ENCODE results near the gene SS18.

SS18 gene

DNA sequence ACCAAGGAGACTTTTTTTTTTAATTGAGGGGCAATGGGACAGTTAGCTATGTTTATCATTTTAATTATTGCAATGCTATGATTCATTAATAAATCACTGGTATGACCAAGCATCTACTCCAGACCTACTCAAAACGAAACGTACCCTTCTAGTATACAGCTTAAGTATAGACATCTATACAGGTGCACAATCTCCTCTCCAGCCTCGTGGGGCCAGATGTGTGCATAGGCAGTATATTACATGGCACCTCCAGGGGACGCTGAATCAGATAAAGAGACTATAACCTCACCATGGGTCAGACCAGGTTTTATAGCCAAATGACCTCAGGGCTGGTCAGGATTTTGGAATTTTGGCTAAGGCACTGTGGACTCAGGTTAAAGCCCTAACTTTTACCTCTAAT lies 86.6 kb downstream of the SS18 start:
- no peak overlapping the region for H3K27ac ChIP-seq
- no peak for TF ChIP-seq CTCF (conservative IDR thresholded peaks at IDR 0.05)
- no peak for TF ChIP-seq ZFX (IDR thresholded peaks at IDR 0.05)

GRCh38 chr18:26003356-26003755 lies 87.1 kb downstream of the SS18 start:
- no peak overlapping the region for H3K27ac ChIP-seq
- TF ChIP-seq CTCF (conservative IDR thresholded peaks at IDR 0.05): no peak
- TF ChIP-seq ZFX (IDR thresholded peaks at IDR 0.05): no peak

DNA sequence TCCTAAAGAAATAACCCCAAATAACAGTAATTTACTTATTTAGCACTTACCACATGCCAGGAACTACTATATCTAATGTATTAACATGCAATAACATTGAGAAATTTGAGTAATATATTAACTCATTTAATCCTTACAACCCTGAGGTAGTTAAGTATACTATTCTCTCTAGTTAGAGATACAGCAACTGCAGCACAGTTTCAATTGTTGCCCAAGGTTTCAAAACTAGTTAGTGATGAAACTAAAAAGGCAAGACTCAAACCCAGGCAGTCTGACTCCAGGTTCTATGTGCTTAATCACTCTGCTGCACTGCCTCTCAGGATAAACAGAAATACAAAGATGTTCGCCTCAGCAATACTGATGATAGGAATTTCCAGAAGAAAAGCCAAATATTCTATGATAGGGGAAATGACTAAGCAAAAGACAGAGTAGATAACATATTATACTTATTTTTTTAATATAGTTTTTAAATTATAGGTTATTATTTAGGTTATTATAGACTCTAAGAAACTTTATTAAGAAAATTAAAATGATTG lies 88.0 kb downstream of the SS18 start:
- H3K27ac ChIP-seq: no peak overlapping the region
- no peak for TF ChIP-seq CTCF (conservative IDR thresholded peaks at IDR 0.05)
- TF ChIP-seq ZFX (IDR thresholded peaks at IDR 0.05): no peak

- H3K27ac ChIP-seq: no peak overlapping the region
- TF ChIP-seq ZFX (IDR thresholded peaks at IDR 0.05) (no peak), CTCF (conservative IDR thresholded peaks at IDR 0.05) (no peak)
Observed at GRCh38 chr18:25998461-25998860, 92.0 kb downstream of the SS18 start.

- H3K27ac ChIP-seq: no peak overlapping the region
Observed at GRCh38 chr18:25992566-25992965, 97.8 kb downstream of the SS18 start.

DNA sequence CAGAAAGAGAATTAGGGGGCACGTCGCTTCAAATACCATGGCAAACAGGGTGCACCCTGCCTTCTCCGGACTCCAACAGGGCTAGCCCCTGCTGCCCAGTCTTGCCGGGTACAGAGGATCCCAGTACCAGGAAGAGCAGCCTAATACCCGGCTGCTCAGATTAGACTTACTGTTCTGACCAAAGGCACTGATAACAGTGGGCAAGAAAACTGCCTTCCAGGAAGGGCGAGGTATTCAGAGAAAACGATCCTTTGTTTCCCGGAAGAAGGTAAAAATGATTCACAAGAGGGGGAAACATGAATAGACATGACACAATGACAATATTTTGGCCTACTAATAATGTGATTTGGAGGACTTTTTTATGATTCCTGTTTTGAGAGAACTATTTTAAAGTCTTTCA lies 99.9 kb downstream of the SS18 start:
- no peak for TF ChIP-seq ZFX (IDR thresholded peaks at IDR 0.05)
- no peak for TF ChIP-seq CTCF (conservative IDR thresholded peaks at IDR 0.05)
- no peak overlapping the region for H3K27ac ChIP-seq

More at GRCh38 chr18:25992566-25992965, 97.8 kb downstream of the SS18 start:
- no peak for TF ChIP-seq CTCF (conservative IDR thresholded peaks at IDR 0.05)
- TF ChIP-seq ZFX (IDR thresholded peaks at IDR 0.05): no peak

DNA sequence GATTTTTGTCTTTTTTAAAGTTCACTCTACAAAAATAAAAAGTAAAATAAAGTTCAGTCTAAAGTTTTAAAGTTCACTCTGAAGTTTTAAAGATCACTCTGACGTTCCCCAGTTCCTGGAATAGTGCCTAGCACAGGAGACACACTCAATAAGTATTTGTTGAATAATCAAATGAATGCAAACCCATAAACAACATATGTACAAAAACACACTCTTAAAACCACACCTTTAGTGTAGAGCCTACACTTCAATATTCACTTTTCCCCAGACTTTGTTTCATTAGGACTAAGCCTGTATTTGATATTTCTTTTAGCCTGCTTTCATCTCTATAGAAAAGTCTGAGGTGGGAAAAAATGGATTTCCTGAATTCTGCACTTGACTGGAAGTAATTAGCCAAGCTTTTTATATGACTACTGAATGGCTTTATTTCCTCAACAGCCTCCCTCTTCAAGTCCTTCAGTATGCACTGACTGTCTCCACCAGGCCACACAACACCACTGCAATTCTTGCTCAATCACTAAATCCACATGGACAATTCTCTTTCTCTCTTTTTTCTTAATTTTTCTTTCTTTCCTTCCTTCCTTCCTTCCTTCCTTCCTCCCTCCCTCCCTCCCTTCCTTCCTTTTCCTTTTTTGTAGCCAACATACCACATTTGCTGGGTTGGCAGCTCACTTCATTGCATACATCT lies 104.6 kb downstream of the SS18 start:
- no peak overlapping the region for H3K27ac ChIP-seq
- TF ChIP-seq CTCF (conservative IDR thresholded peaks at IDR 0.05) (no peak), ZFX (IDR thresholded peaks at IDR 0.05) (no peak)

Data from C4-2B (cell line).